HL-60 (cell line): ENCODE measurements around the gene SGIP1.

ENCODE experiments used
- DNase-seq, 2 experiments: peaks; one replicate each; pipeline ENCODE4 v3.0.0-alpha.2; 2010 to 2020; ENCODE audit warnings: low read depth in 1 of 2, low spot score in 1 of 2
- H3K27ac ChIP-seq: fragments of 250-450 bp; sonication (Bioruptor Pico); replicated peaks from 2 replicates; pipeline ENCODE4 v1.5.1; 2020; ENCODE audit warnings: mild to moderate bottlenecking, moderate library complexity
- H3K27me3 ChIP-seq: fragments of 250-450 bp; sonication (Bioruptor Pico); 2 replicates; pipeline ENCODE4 v1.5.1; 2021; ENCODE audit warnings: mild to moderate bottlenecking, moderate library complexity; ENCODE audit not compliant: insufficient read depth, poor library complexity, severe bottlenecking
- H3K4me3 ChIP-seq: replicated peaks from 2 replicates; pipeline ENCODE4 v1.5.1; 2011; ENCODE audit warnings: mild to moderate bottlenecking, control low read depth, low read length; ENCODE audit not compliant: insufficient read depth
- GABPA ChIP-seq: IDR thresholded peaks from 2 replicates; pipeline ENCODE4 v1.6.1; 2012; ENCODE audit warnings: low read depth
- POLR2AphosphoS5 ChIP-seq: IDR thresholded peaks from 2 replicates; pipeline ENCODE4 v1.6.1; 2012; ENCODE audit warnings: low read depth
- SPI1 ChIP-seq: IDR thresholded peaks from 2 replicates; pipeline ENCODE4 v1.6.1; 2012; ENCODE audit warnings: low read depth, mild to moderate bottlenecking, borderline replicate concordance
- TF ChIP-seq, protein P1 (sequence below): IDR thresholded peaks from one replicate; pipeline ENCODE4 v1.5.1; 2011; ENCODE audit warnings: low read length, control low read depth, inconsistent platforms; ENCODE audit not compliant: insufficient read depth
- TF ChIP-seq, protein P2 (sequence below): IDR thresholded peaks from 2 replicates; pipeline ENCODE4 v1.6.1; 2012; ENCODE audit warnings: low read depth; ENCODE audit not compliant: insufficient replicate concordance

Gene SGIP1

DNA sequence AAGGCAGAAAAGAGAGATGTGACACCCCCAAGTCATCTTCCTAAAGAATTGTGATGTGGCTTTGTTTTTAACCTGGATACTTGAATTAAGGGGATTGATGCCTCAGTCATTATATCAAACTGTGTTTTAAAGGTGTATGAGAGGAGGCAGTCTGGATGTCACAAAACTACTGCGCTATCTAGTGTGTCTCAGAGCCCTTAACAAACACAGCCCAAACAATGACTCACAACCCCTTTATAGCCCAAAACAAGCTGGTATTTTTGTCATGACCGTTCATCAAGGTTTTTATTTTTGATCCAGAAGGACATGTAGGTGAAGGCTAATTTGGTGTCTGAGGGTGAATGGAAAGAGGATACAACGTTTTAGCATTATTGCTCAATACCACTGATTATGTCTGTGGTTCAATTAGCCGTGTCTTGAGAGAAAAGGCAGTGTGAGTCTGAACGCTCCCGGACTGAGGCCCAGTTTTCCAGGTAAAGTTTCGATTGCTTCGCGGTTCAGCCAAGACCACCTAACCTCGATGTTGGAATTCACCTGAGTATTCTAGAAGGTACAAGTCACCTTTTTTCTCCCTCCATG, 71.6 kb downstream of the SGIP1 start:
- Histone ChIP-seq H3K4me3 (no peak overlapping the region), H3K27ac (no peak overlapping the region), H3K27me3 (no peaks in the 10 kb centered on the region)
- no peak for TF ChIP-seq GABPA
- TF ChIP-seq, protein P1, sequence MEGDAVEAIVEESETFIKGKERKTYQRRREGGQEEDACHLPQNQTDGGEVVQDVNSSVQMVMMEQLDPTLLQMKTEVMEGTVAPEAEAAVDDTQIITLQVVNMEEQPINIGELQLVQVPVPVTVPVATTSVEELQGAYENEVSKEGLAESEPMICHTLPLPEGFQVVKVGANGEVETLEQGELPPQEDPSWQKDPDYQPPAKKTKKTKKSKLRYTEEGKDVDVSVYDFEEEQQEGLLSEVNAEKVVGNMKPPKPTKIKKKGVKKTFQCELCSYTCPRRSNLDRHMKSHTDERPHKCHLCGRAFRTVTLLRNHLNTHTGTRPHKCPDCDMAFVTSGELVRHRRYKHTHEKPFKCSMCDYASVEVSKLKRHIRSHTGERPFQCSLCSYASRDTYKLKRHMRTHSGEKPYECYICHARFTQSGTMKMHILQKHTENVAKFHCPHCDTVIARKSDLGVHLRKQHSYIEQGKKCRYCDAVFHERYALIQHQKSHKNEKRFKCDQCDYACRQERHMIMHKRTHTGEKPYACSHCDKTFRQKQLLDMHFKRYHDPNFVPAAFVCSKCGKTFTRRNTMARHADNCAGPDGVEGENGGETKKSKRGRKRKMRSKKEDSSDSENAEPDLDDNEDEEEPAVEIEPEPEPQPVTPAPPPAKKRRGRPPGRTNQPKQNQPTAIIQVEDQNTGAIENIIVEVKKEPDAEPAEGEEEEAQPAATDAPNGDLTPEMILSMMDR, result no peak
- TF ChIP-seq POLR2AphosphoS5, result no peak
- TF ChIP-seq, protein P2, sequence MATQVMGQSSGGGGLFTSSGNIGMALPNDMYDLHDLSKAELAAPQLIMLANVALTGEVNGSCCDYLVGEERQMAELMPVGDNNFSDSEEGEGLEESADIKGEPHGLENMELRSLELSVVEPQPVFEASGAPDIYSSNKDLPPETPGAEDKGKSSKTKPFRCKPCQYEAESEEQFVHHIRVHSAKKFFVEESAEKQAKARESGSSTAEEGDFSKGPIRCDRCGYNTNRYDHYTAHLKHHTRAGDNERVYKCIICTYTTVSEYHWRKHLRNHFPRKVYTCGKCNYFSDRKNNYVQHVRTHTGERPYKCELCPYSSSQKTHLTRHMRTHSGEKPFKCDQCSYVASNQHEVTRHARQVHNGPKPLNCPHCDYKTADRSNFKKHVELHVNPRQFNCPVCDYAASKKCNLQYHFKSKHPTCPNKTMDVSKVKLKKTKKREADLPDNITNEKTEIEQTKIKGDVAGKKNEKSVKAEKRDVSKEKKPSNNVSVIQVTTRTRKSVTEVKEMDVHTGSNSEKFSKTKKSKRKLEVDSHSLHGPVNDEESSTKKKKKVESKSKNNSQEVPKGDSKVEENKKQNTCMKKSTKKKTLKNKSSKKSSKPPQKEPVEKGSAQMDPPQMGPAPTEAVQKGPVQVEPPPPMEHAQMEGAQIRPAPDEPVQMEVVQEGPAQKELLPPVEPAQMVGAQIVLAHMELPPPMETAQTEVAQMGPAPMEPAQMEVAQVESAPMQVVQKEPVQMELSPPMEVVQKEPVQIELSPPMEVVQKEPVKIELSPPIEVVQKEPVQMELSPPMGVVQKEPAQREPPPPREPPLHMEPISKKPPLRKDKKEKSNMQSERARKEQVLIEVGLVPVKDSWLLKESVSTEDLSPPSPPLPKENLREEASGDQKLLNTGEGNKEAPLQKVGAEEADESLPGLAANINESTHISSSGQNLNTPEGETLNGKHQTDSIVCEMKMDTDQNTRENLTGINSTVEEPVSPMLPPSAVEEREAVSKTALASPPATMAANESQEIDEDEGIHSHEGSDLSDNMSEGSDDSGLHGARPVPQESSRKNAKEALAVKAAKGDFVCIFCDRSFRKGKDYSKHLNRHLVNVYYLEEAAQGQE, result no peak
- no peak for DNase-seq

DNA sequence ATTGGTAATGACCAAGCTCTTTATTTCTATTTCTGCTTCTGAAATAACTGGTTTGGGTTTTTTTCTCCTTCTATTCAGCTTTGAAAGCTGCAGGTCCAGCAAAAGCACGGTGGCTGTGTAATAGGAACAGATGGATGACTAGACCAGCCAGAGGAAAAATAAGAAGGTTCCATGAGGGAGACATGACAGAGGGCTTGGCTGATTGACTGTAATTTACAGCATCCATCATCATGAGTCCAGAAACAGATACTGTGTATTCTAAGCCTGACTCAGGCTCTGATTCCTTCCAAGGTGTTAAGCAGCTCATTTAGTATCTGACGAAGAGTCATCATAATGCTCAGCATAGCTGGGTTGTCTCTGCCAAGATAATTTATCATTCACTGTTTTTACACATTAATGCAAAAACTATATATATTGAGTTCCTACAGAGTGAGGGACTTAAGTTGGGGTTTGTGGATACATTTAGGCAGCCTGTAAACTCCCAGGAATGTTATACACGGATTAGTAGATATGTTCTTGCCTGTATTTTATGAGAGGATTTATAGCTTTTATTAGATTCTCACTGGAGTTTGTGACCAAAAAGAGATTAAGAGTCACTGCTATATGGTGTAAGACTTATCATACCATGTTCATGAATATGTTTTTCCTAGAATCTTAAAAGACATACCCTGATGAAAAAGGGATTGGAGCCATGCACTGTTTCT, 72.6 kb downstream of the SGIP1 start:
- Histone ChIP-seq H3K4me3 (no peak overlapping the region), H3K27ac (no peak overlapping the region), H3K27me3 (no peaks in the 10 kb centered on the region)
- no peak for TF ChIP-seq POLR2AphosphoS5
- DNase-seq, result no peak

DNA sequence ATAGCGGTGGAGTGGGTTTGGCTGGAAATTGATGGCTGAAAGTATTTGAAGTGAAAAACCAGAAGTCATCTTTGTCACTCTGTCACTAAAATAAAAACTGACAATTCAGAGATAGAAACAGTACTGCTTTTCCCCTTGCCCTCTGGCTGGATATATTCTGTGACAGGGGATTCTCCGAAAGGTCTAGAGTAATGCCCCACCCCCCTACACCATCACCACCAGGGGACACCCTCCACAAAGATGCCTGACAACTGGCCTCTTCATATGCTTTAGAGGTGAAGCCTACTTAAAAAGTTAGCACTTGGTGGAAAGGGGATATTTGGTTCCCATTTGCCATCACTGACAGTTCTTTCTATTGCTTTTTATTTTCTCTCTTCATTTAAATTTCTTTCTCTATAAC, 73.5 kb downstream of the SGIP1 start:
- TF ChIP-seq SPI1, result no peak
- TF ChIP-seq, protein P2, result no peak
- no peak for TF ChIP-seq POLR2AphosphoS5
- TF ChIP-seq, protein P1, result no peak
- no peak for TF ChIP-seq GABPA
- no peak for DNase-seq
- H3K4me3 ChIP-seq, result no peak overlapping the region
- no peak overlapping the region for H3K27ac ChIP-seq
- no peaks in the 10 kb centered on the region for H3K27me3 ChIP-seq

DNA sequence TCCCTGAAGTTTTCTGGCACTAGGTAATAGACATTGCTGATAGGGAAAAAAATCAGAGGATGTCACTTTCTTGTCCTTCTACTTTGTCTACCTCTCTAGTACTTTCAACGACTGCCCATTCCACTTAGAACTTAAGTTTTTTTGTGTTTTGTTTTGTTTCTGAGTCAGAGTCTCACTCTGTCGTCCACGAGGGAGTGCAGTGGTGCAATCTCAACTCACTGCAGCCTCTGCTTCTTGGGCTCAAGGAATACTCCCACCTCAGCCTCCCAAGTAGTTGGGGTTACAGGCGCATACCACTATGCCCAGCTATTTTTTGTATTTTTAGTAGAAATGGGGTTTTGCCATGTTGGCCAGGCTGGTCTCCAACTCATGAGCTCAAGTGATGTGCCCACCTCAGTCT, 79.2 kb downstream of the SGIP1 start:
- Histone ChIP-seq H3K27me3 (no peaks in the 10 kb centered on the region), H3K4me3 (no peak overlapping the region), H3K27ac (no peak overlapping the region)
- no peak for DNase-seq
- TF ChIP-seq POLR2AphosphoS5, result no peak
- TF ChIP-seq GABPA, result no peak
